ENCODE data around the gene MAEA.

Gene MAEA

GRCh38 chr4:1249731-1250526, 39.8 kb upstream of the MAEA start:
- no peak for DNase-seq (ENCODE audit: low read depth, low spot score)

GRCh38 chr4:1250527-1250812, 39.2 kb upstream of the MAEA start:
- no peak for DNase-seq (ENCODE audit: low read depth, low spot score)

GRCh38 chr4:1250921-1251772, 38.5 kb upstream of the MAEA start:
- no peak for DNase-seq (ENCODE audit: low read depth, low spot score)

GRCh38 chr4:1251773-1252066, 38.0 kb upstream of the MAEA start:
- no peak for DNase-seq (ENCODE audit: low read depth, low spot score)

- DNase-seq (ENCODE audit: low read depth, low spot score) = no peak
Measured at GRCh38 chr4:1252928-1253492, 36.7 kb upstream of the MAEA start.

GRCh38 chr4:1253831-1254230, 35.9 kb upstream of the MAEA start:
- DNase-seq (ENCODE audit: low read depth, low spot score) = no peak

GRCh38 chr4:1255151-1255550, 34.5 kb upstream of the MAEA start:
- DNase-seq (ENCODE audit: low read depth, low spot score) = no peak

- no peak for DNase-seq (ENCODE audit: low read depth, low spot score)
Measured at GRCh38 chr4:1255699-1256098, 34.0 kb upstream of the MAEA start.

- no peak for DNase-seq (ENCODE audit: low read depth, low spot score)
Measured at GRCh38 chr4:1258457-1258856, 31.2 kb upstream of the MAEA start.

- DNase-seq (ENCODE audit: low read depth, low spot score) = no peak
Measured at GRCh38 chr4:1259966-1260365, 29.7 kb upstream of the MAEA start.

- DNase-seq (ENCODE audit: low read depth, low spot score) = no peak
Measured at GRCh38 chr4:1260418-1261106, 29.1 kb upstream of the MAEA start.

- DNase-seq (ENCODE audit: low read depth, low spot score) = no peak
Measured at GRCh38 chr4:1261107-1261928, 28.4 kb upstream of the MAEA start.

GRCh38 chr4:1264942-1265341, 24.7 kb upstream of the MAEA start:
- DNase-seq (ENCODE audit: low read depth, low spot score) = no peak

- no peak for DNase-seq (ENCODE audit: low read depth, low spot score)
Measured at GRCh38 chr4:1265351-1265750, 24.3 kb upstream of the MAEA start.

- DNase-seq (ENCODE audit: low read depth, low spot score) = no peak
Measured at GRCh38 chr4:1266881-1267763, 22.6 kb upstream of the MAEA start.

GRCh38 chr4:1269209-1269608, 20.5 kb upstream of the MAEA start:
- DNase-seq (ENCODE audit: low read depth, low spot score) = no peak

GRCh38 chr4:1271686-1272085, 18.0 kb upstream of the MAEA start:
- DNase-seq (ENCODE audit: low read depth, low spot score) = no peak

- no peak for DNase-seq (ENCODE audit: low read depth, low spot score)
Measured at GRCh38 chr4:1274871-1275270, 14.8 kb upstream of the MAEA start.

- no peak for DNase-seq (ENCODE audit: low read depth, low spot score)
Measured at GRCh38 chr4:1276984-1277383, 12.7 kb upstream of the MAEA start.
